SIG-M5 (cell line): ENCODE results near the gene FOXS1.
"Not testable (repeated sequence)": the region's sequence is repeated elsewhere in the genome, so short reads cannot be mapped to it uniquely, and the experiment has no call there.

Experiments
- DNase-seq: peaks from one replicate; lab custom pipeline; 2025; lab: John Stamatoyannopoulos, UW

The FOXS1 gene

GRCh38 chr20:31838646-31839292 is 6.6 kb downstream of the FOXS1 start:
- no peak for DNase-seq

GRCh38 chr20:31837896-31838397 is 7.5 kb downstream of the FOXS1 start:
- no peak for DNase-seq

GRCh38 chr20:31836853-31837608 is 8.4 kb downstream of the FOXS1 start:
- DNase-seq = no peak

- DNase-seq = no peak
These were observed 9.2 kb downstream of the FOXS1 start for GRCh38 chr20:31835977-31836852.

- no peak for DNase-seq
These were observed 9.8 kb downstream of the FOXS1 start for GRCh38 chr20:31835554-31835953.

- no peak for DNase-seq
These were observed 11.4 kb downstream of the FOXS1 start for GRCh38 chr20:31833931-31834521.

GRCh38 chr20:31833130-31833930 is 12.1 kb downstream of the FOXS1 start:
- DNase-seq = no peak

GRCh38 chr20:31831771-31832306 is 13.6 kb downstream of the FOXS1 start:
- DNase-seq = no peak

- no peak for DNase-seq
These were observed 14.2 kb downstream of the FOXS1 start for GRCh38 chr20:31831211-31831610.

- no peak for DNase-seq
These were observed 14.9 kb downstream of the FOXS1 start for GRCh38 chr20:31830406-31830981.

- DNase-seq = no peak
These were observed 15.7 kb downstream of the FOXS1 start for GRCh38 chr20:31829731-31830130.

- not testable (repeated sequence) for DNase-seq
These were observed 17.4 kb downstream of the FOXS1 start for GRCh38 chr20:31828016-31828415.

- DNase-seq = no peak
These were observed 18.3 kb downstream of the FOXS1 start for GRCh38 chr20:31827059-31827458.

GRCh38 chr20:31826074-31826473 is 19.3 kb downstream of the FOXS1 start:
- no peak for DNase-seq

GRCh38 chr20:31824554-31825313 is 20.7 kb downstream of the FOXS1 start:
- no peak for DNase-seq

- no peak for DNase-seq
These were observed 21.3 kb downstream of the FOXS1 start for GRCh38 chr20:31824125-31824485.

GRCh38 chr20:31823360-31824124 is 21.9 kb downstream of the FOXS1 start:
- no peak for DNase-seq

GRCh38 chr20:31822421-31823330 is 22.7 kb downstream of the FOXS1 start:
- no peak for DNase-seq
